ENCODE data around the gene PCBP3. TPM values are rescaled to one million over a fixed set of nuclear protein-coding genes. Genes with fewer than 3 reads are reported as not detected.
"Not testable (repeated sequence)": the region's sequence is repeated elsewhere in the genome, so short reads cannot be mapped to it uniquely, and the experiment has no call there.

The PCBP3 gene
- total and polyA plus RNA-seq, 2 of the 8 experiments (the other 6 are each of a cell fraction or from before 2014, with no cell fraction given), result 3.5 to 6.3 TPM

GRCh38 chr21:45626127-45626526, 17.4 kb upstream of the PCBP3 start:
- H2BK120ac ChIP-seq (replicated peaks; ENCODE audit: low read depth, low read length); H3K18ac ChIP-seq (ENCODE audit: extremely low read depth, low read length); H2BK20ac ChIP-seq (ENCODE audit: low read length); H3K4me3 ChIP-seq (ENCODE audit: extremely low read depth in 1 of 4, insufficient read depth in 2 of 4, low read depth in 3 of 4, low read length in 4 of 4); H3K27ac ChIP-seq (ENCODE audit: low read depth, low read length); H2AFZ ChIP-seq (ENCODE audit: low read length); H2BK5ac ChIP-seq (ENCODE audit: low read depth, low read length); H4K8ac ChIP-seq (ENCODE audit: extremely low read depth, insufficient read depth, low read length); H3K79me2 ChIP-seq (ENCODE audit: control insufficient read depth in 1 of 2, insufficient read depth in 2 of 2, low read length in 2 of 2); FAIRE-seq; H3K4me1 ChIP-seq (replicated peaks in 1 of 4; ENCODE audit: control insufficient read depth in 3 of 4, insufficient read depth in 4 of 4, low read length in 3 of 4); DNase-seq (ENCODE audit: low read depth in 1 of 2, low spot score in 2 of 2); H3K14ac ChIP-seq (ENCODE audit: insufficient read length); H3K36me3 ChIP-seq (ENCODE audit: control insufficient read depth in 2 of 4, insufficient read depth in 4 of 4, low read length in 3 of 4); H3K23me2 ChIP-seq (ENCODE audit: low read depth, low read length); H3K9ac ChIP-seq (replicated peaks in 1 of 4; ENCODE audit: extremely low read depth in 1 of 4, low read depth in 3 of 4, low read length in 3 of 4); H3K4ac ChIP-seq (replicated peaks; ENCODE audit: insufficient read length, low read depth, low read length); H4K91ac ChIP-seq (replicated peaks; ENCODE audit: insufficient read length, low read length); H3K79me1 ChIP-seq (ENCODE audit: low read depth, low read length); POLR2A ChIA-PET (ENCODE audit: partially characterized antibody); H2AK5ac ChIP-seq (ENCODE audit: low read depth, low read length); H4K20me1 ChIP-seq (replicated peaks in 1 of 2; ENCODE audit: control insufficient read depth in 1 of 2, insufficient read depth in 2 of 2, low read length in 2 of 2); H3K27me3 ChIP-seq (replicated peaks in 1 of 4; ENCODE audit: control insufficient read depth in 3 of 4, extremely low read depth in 1 of 4, insufficient read depth in 3 of 4, low read length in 3 of 4); H2BK12ac ChIP-seq (ENCODE audit: low read depth, low read length); H2BK15ac ChIP-seq (ENCODE audit: low read length); H3K4me2 ChIP-seq (ENCODE audit: insufficient read depth in 1 of 2, low read depth in 2 of 2, low read length in 2 of 2); H3K9me3 ChIP-seq (ENCODE audit: insufficient read depth in 2 of 2, low read depth in 1 of 2, low read length in 1 of 2); H3K23ac ChIP-seq (ENCODE audit: insufficient read length); H4K5ac ChIP-seq (ENCODE audit: insufficient read length, low read depth, low read length); H3K56ac ChIP-seq (replicated peaks; ENCODE audit: insufficient read length, low read depth, low read length): not testable (repeated sequence)
- WGBS, 2 experiments (ENCODE audit: extremely low coverage in 1 of 2, insufficient coverage in 1 of 2, insufficient read length in 1 of 2, insufficient replicate concordance in 2 of 2, low coverage in 1 of 2, low lambda C conversion rate in 2 of 2, missing lambda C conversion rate in 1 of 2), result 93% methylated on average over 1 of the region's 2 CpGs; no CpG with 5 or more reads in 1 of the 2 experiments
- CTCF ChIA-PET (ENCODE audit: partially characterized antibody), result interaction anchor here (0.9 kb wide), 1 partner anchor 26 kb away, joined by 3 read pairs; no protein-coding TSS in a partner anchor
